ENCODE results near the gene NPB.

Gene NPB

DNA sequence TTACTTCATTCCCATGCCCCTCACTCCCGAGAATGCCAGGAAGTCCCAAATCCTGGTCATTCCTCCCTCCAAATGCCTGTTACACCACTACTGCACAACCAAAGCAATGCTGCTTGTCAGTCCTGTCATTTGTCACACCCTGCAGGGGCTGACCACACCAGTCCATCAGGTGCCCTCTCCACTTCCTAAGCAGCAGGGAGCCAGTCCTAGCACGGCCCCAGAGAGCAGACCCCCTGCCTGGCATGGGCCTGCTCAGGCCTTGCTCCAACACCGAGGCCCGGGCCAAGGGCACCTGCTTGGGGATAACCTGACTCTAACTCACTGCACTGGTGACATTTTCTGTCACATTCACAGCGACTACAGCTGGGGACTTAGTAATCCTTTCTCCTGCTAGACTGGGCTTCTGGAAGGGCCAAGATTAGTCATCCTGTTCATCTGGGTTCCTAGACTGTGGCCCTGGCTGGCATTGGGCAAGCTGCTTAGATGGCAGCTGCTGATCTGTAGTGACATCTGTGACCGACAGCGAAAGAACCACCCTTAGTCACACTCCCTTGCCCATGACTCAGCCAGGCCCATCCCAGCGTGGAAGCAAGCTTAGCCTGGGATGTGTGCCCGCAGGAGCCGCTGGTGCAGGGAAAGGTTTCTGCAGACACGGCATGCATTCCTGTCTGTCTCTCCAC is 16.0 kb upstream of the NPB start:
- TF ChIP-seq CTCF (IDR thresholded peaks at IDR 0.05; ENCODE audit: low read length, missing control alignments) = no peak
- H3K4me3 ChIP-seq (replicated peaks; ENCODE audit: low read depth, low read length) = no peak overlapping the region
- no peak for DNase-seq (ENCODE audit: low read depth)

DNA sequence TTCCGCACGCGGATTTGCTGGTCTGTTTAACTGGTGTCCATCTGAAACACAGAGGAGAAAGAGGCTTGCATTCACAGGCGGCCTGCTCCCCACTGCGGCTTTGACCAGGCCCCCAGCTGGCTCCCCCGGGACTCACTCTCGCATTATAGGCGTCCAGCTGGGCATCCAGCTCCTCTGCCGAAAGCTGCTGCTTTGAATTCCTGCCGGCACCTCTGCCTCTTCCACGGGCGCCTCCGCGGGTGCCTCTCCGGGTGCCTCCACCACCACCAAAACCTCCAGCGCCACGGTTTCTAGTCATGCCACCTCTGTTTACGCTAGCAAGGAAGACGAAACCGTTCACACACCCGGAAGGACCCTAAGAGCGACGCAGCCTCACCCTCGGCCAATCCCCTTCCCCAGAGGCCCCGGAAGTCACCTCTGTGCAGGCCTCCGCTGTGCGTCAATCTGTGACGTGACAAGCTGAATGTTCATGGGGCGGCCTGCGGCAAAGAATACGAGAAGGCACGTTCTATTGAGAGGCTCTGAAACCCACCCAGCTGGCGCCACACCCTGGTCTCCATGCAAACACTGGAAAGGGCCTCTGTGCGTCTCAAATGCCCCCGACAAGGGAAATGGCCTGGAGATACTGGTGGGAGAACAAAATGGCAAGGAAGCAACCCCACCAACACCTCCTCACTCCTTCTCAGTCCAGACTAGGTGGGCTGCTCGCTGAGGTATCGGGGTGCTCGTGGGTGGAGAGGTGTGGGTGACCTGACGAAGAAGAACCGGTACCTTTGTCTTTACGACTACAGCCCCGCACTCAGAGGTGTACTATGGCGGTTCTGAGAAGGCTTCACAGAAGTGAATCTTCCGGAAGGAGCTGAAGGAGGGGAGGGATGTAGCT is 13.7 kb upstream of the NPB start:
- TF ChIP-seq CTCF (IDR thresholded peaks at IDR 0.05; ENCODE audit: low read length, missing control alignments) = no peak
- no peak overlapping the region for H3K4me3 ChIP-seq (replicated peaks; ENCODE audit: low read depth, low read length)

DNA sequence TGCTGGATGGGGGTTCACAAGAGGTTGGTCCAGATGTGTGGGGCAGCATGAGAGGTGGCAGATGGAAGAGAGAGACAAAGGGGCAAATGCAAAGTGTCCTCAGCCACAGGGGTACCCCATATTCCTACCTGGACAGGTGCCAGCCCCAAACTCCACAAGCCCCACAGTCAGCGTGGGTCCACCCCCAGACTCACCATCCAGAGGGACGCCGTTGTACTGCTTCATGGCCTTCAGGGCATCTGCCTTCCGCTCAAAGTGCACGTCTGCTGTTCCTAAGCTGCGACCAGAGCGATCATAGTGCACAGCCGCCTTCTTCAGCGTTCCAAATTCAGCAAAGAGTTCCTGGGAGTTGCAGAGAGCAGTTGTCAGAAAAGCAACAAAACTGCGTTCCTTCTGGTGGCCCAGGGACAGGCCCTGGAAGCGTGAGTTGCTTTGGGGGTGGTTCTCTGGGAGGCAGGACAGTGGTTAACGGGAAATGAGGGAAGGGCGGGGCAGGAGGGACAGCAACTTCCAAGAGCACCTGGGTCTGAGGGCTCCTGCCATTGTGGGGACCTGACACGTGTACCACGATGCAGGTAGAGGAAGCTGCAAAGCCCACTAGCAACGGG is 12.9 kb upstream of the NPB start:
- TF ChIP-seq CTCF (IDR thresholded peaks at IDR 0.05; ENCODE audit: low read length, missing control alignments) = no peak
- no peak overlapping the region for H3K4me3 ChIP-seq (replicated peaks; ENCODE audit: low read depth, low read length)
- no peak for DNase-seq (ENCODE audit: low read depth)

More for the DNA sequence above, 13.7 kb upstream of the NPB start:
- DNase-seq (ENCODE audit: low read depth) = no peak

GRCh38 chr17:81889602-81890001 is 12.4 kb upstream of the NPB start:
- no peak for TF ChIP-seq CTCF (IDR thresholded peaks at IDR 0.05; ENCODE audit: low read length, missing control alignments)

DNA sequence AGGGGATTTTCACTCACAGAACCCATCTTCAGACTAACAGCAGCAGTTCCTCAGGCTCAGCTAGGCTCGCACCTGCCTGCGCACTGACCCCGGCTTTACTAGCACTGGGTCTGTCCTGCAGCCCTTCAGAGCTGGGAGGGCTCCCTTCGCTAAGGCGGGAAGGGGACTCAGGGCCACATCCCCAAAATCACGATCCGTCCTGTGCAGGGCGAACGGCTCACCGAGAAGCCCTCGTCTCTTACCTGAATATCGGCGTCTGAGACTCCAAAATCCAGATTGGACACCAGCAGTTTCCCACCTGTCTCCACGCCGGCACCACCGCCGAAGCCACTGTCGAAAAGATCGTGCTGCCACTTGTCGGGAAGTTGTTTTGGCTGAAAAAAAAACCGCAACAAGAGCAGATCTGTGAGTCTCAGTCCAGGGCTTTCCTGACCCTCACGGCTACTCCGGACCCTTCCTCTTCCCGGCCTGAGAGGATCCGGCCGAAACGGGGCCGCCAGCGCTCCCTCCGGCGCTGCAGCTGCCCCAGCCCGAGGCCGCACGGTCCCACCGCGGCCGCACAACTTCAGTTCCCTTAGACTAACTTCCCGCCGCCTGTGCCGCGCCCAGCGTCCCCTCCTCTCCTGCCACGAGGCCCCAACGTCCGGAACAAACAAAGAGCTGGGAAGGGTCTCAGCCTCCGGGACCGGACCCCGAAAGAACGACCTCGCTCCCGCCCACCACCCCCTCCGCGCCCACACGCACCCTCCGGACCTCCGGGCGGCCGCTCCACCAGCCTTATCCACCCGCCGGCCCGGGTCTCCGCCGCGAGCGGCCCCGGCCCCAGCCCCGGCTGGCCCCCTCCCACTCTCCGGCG is 11.4 kb upstream of the NPB start:
- DNase-seq (ENCODE audit: low read depth) = no peak
- no peak for TF ChIP-seq CTCF (IDR thresholded peaks at IDR 0.05; ENCODE audit: low read length, missing control alignments)
- peak overlapping the region; percentile 74 for H3K4me3 ChIP-seq (replicated peaks; ENCODE audit: low read depth, low read length)

More at GRCh38 chr17:81889602-81890001, 12.4 kb upstream of the NPB start:
- DNase-seq (ENCODE audit: low read depth) = no peak
- no peak overlapping the region for H3K4me3 ChIP-seq (replicated peaks; ENCODE audit: low read depth, low read length)

DNA sequence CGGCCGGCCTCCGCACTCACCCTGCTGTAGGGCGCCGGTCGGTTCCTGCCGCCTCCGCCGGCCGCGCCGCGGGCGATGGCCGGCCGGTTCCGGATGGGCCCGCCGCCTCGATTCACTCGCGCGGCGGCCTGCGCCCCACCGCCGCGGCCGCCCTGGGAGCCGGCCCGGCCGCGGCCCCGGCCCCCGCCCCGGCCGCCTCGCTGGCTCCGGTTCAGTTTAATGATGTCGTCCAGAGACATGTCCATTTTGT is 10.8 kb upstream of the NPB start:
- no peak for TF ChIP-seq CTCF (IDR thresholded peaks at IDR 0.05; ENCODE audit: low read length, missing control alignments)
- H3K4me3 ChIP-seq (replicated peaks; ENCODE audit: low read depth, low read length) = peak overlapping the region; percentile 74
- DNase-seq (ENCODE audit: low read depth) = no peak
